Measurements from ENCODE around the gene ARHGAP26. TPM values are rescaled to one million over a fixed set of nuclear protein-coding genes. Genes with fewer than 3 reads are reported as not detected.

ARHGAP26 gene
- total and polyA plus RNA-seq, 2 donors (not counting 3 experiments of a cell fraction or from before 2014, with no cell fraction given), result 3.1 to 16.2 TPM

GRCh38 chr5:143172739-143173138, 402.6 kb downstream of the ARHGAP26 start:
- CTCF ChIA-PET, result no interaction called here

More at GRCh38 chr5:143172739-143173138, 402.6 kb downstream of the ARHGAP26 start:
- no peaks in the 10 kb centered on the region for H3K27me3 ChIP-seq (ENCODE audit: control insufficient read depth in 2 of 2, insufficient read depth in 2 of 2, low read length in 2 of 2)
- no peaks in the 10 kb centered on the region for H3K79me2 ChIP-seq (ENCODE audit: control insufficient read depth, insufficient read depth, low read length)
- FAIRE-seq (no peak), DNase-seq (ENCODE audit: low read depth, low spot score) (no peak)
- H3K9me3 ChIP-seq (replicated peaks; ENCODE audit: control insufficient read depth, insufficient read depth, low read length), result no peaks in the 10 kb centered on the region
- H3K4me2 ChIP-seq (ENCODE audit: insufficient read depth, low read length), result no peak overlapping the region
- no peak overlapping the region for H3K27ac ChIP-seq (ENCODE audit: insufficient read depth, low read depth, low read length)
- no TSS peak for BruUV-seq (replicated peaks)
- no peaks in the 10 kb centered on the region for H3K36me3 ChIP-seq (ENCODE audit: control insufficient read depth in 2 of 2, extremely low read depth in 1 of 2, insufficient read depth in 2 of 2, low read length in 2 of 2)
- POLR2A ChIA-PET, result no interaction called here
- no peaks in the 10 kb centered on the region for H4K20me1 ChIP-seq (replicated peaks; ENCODE audit: control insufficient read depth, extremely low read depth, insufficient read depth, low read length)
- dilution Hi-C loops (cut with MboI; ENCODE audit: extremely low pct_ligation_motif_present, low sequenced_read_pairs) (no loop called here), intact Hi-C loops (cut with micrococcal nuclease) (no loop called here)
- no peak overlapping the region for H3K9ac ChIP-seq (replicated peaks; ENCODE audit: extremely low read depth, insufficient read depth, low read length)
- no peaks in the 10 kb centered on the region for H3K4me1 ChIP-seq (ENCODE audit: control insufficient read depth, extremely low read depth, insufficient read depth, low read length)
- TF ChIP-seq CTCF (IDR thresholded peaks at IDR 0.05; ENCODE audit: extremely low read depth in 1 of 2, insufficient read depth in 1 of 2, low read depth in 1 of 2, low read length in 2 of 2) (no peak), POLR2A (IDR thresholded peaks at IDR 0.05; ENCODE audit: low read depth, low read length) (no peak), EZH2 (IDR thresholded peaks at IDR 0.05; ENCODE audit: borderline replicate concordance, low read depth, low read length, severe bottlenecking) (no peak), GATA2 (IDR thresholded peaks at IDR 0.05; ENCODE audit: insufficient read depth, insufficient read length, low read depth, low read length) (no peak), JUN (IDR thresholded peaks at IDR 0.05; ENCODE audit: borderline replicate concordance, insufficient read depth, insufficient read length, low read depth) (no peak), MAX (IDR thresholded peaks at IDR 0.05; ENCODE audit: insufficient read depth, insufficient read length) (no peak), POLR2AphosphoS5 (IDR thresholded peaks at IDR 0.05; ENCODE audit: insufficient read depth, low read depth, low read length) (no peak), MYC (IDR thresholded peaks at IDR 0.05; ENCODE audit: low read depth, low read length) (no peak), FOS (IDR thresholded peaks at IDR 0.05; ENCODE audit: borderline replicate concordance, insufficient read depth, low read length) (no peak)
- no peaks in the 10 kb centered on the region for H3K9me1 ChIP-seq (replicated peaks; ENCODE audit: control insufficient read depth, extremely low read depth, insufficient read depth, low read length)
- no peak overlapping the region for H3K4me3 ChIP-seq (replicated peaks in 1 of 3; ENCODE audit: insufficient read depth in 1 of 3, low read depth in 1 of 3, low read length in 3 of 3)
- no peak overlapping the region for H2AFZ ChIP-seq (ENCODE audit: low read depth, low read length)
